HEK293T (cell line): ENCODE results near the gene SEPTIN12.

Experiments used
- ARNT ChIP-seq: fragments of 450-650 bp; IDR thresholded peaks from 2 replicates; pipeline ENCODE4 v1.6.1; 2017; ENCODE audit warnings: mild to moderate bottlenecking
- BHLHE40 ChIP-seq: fragments of 450-650 bp; IDR thresholded peaks from 2 replicates; pipeline ENCODE4 v1.6.1; 2016; ENCODE audit warnings: mild to moderate bottlenecking, moderate library complexity, borderline replicate concordance
- CTBP1 ChIP-seq: fragments of 450-650 bp; IDR thresholded peaks from 2 replicates; pipeline ENCODE4 v1.6.1; 2016; ENCODE audit warnings: borderline replicate concordance
- FOXA1 ChIP-seq: fragments of 450-650 bp; IDR thresholded peaks from 2 replicates; pipeline ENCODE4 v1.6.1; 2016; ENCODE audit warnings: mild to moderate bottlenecking
- FOXK2 ChIP-seq: fragments of 450-650 bp; IDR thresholded peaks from 2 replicates; pipeline ENCODE4 v1.6.1; 2016; ENCODE audit warnings: mild to moderate bottlenecking
- FOXM1 ChIP-seq: fragments of 450-650 bp; IDR thresholded peaks from 2 replicates; pipeline ENCODE4 v1.6.1; 2017; ENCODE audit warnings: mild to moderate bottlenecking, borderline replicate concordance
- HDGF ChIP-seq: fragments of 450-650 bp; IDR thresholded peaks from 2 replicates; pipeline ENCODE4 v1.6.1; 2017; ENCODE audit warnings: antibody characterized with exemption, borderline replicate concordance
- L3MBTL2 ChIP-seq: fragments of 450-650 bp; conservative IDR thresholded peaks from 2 replicates; pipeline ENCODE4 v1.6.1; 2016; ENCODE audit warnings: mild to moderate bottlenecking
- NFRKB ChIP-seq: fragments of 450-650 bp; IDR thresholded peaks from 2 replicates; pipeline ENCODE4 v1.6.1; 2016; ENCODE audit warnings: mild to moderate bottlenecking, moderate library complexity
- PKNOX1 ChIP-seq: fragments of 450-650 bp; IDR thresholded peaks from 2 replicates; pipeline ENCODE4 v1.6.1; 2016
- SP1 ChIP-seq: fragments of 450-650 bp; IDR thresholded peaks from 2 replicates; pipeline ENCODE4 v1.6.1; 2017
- SUZ12 ChIP-seq: fragments of 450-650 bp; IDR thresholded peaks from 2 replicates; pipeline ENCODE4 v1.6.1; 2016; ENCODE audit warnings: mild to moderate bottlenecking
- TARDBP ChIP-seq: fragments of 450-650 bp; IDR thresholded peaks from 2 replicates; pipeline ENCODE4 v1.6.1; 2016
- ZNF384 ChIP-seq: fragments of 450-650 bp; IDR thresholded peaks from 2 replicates; pipeline ENCODE4 v1.6.1; 2016

- TF ChIP-seq SP1: no peak
- no peak for TF ChIP-seq FOXK2
- TF ChIP-seq PKNOX1: no peak
- TF ChIP-seq ARNT: no peak
- TF ChIP-seq NFRKB: no peak
- no peak for TF ChIP-seq SUZ12
- TF ChIP-seq FOXA1: no peak
- TF ChIP-seq L3MBTL2: no peak
- TF ChIP-seq BHLHE40: no peak
- TF ChIP-seq ZNF384: no peak
- no peak for TF ChIP-seq FOXM1
- no peak for TF ChIP-seq TARDBP
- no peak for TF ChIP-seq HDGF
- no peak for TF ChIP-seq CTBP1
These were observed 4.2 kb downstream of the SEPTIN12 start for GRCh38 chr16:4783951-4784336.
